Mucosa of rectum (tissue), 2 donors: ENCODE results near the gene ARID1B.
"Not testable (repeated sequence)": the region's sequence is repeated elsewhere in the genome, so short reads cannot be mapped to it uniquely, and the experiment has no call there.

Experiments
- H3K27ac ChIP-seq, 2 donors: one replicate each; pipeline ENCODE4 v1.7.0; 2013; ENCODE audit warnings: inconsistent platforms in 2 of 2, low read depth in 2 of 2, low read length in 2 of 2
- H3K27me3 ChIP-seq, 2 donors: one replicate each; pipeline ENCODE4 v1.7.0; 2013; ENCODE audit warnings: low read length in 2 of 2; ENCODE audit not compliant: control insufficient read depth in 2 of 2, insufficient read depth in 2 of 2
- H3K36me3 ChIP-seq, 2 donors: one replicate each; pipeline ENCODE4 v1.7.0; 2013; ENCODE audit warnings: low read length in 2 of 2; ENCODE audit not compliant: control insufficient read depth in 2 of 2, insufficient read depth in 2 of 2
- H3K4me1 ChIP-seq, 2 donors: one replicate each; pipeline ENCODE4 v1.7.0; 2013; ENCODE audit warnings: low read length in 2 of 2, mild to moderate bottlenecking in 1 of 2; ENCODE audit not compliant: control insufficient read depth in 2 of 2, insufficient read depth in 2 of 2
- H3K4me3 ChIP-seq, 2 donors: one replicate each; pipeline ENCODE4 v1.7.0; 2013; ENCODE audit warnings: low read length in 2 of 2
- H3K9ac ChIP-seq, 2 donors: one replicate each; pipeline ENCODE4 v1.7.0; 2013; ENCODE audit warnings: low read length in 2 of 2, low read depth in 1 of 2, mild to moderate bottlenecking in 1 of 2
- H3K9me3 ChIP-seq, 2 donors: one replicate each; pipeline ENCODE4 v1.7.0; 2013; ENCODE audit warnings: low read length in 2 of 2; ENCODE audit not compliant: control insufficient read depth in 2 of 2
- donor health status: healthy.
- donor health status: Normal muscosa, but diverticular disease.

ARID1B gene

GRCh38 chr6:156943816-156944215 lies 166.6 kb downstream of the ARID1B start:
- Histone ChIP-seq H3K27me3 (no peaks in the 10 kb centered on the region), H3K4me3 (no peak overlapping the region), H3K4me1 (peaks cover 0 to 2% of the 10 kb centered on the region in 2 donors), H3K9ac (no peak overlapping the region), H3K36me3 (no peaks in the 10 kb centered on the region), H3K27ac (no peak overlapping the region), H3K9me3 (no peaks in the 10 kb centered on the region)

- Histone ChIP-seq H3K9ac (no peak overlapping the region), H3K27ac (no peak overlapping the region), H3K4me1 (peaks cover 2% of the 10 kb centered on the region in 2 donors), H3K9me3 (no peaks in the 10 kb centered on the region), H3K27me3 (no peaks in the 10 kb centered on the region), H3K4me3 (no peak overlapping the region), H3K36me3 (no peaks in the 10 kb centered on the region)
Observed at GRCh38 chr6:156944412-156944811, 167.2 kb downstream of the ARID1B start.

GRCh38 chr6:156945789-156946172 lies 168.6 kb downstream of the ARID1B start:
- not testable (repeated sequence) for H3K9ac ChIP-seq, H3K27ac ChIP-seq, H3K9me3 ChIP-seq, H3K36me3 ChIP-seq, H3K27me3 ChIP-seq, H3K4me1 ChIP-seq, H3K4me3 ChIP-seq

GRCh38 chr6:156946370-156946936 lies 169.3 kb downstream of the ARID1B start:
- H3K36me3 ChIP-seq, result no peaks in the 10 kb centered on the region
- H3K4me1 ChIP-seq, result peaks cover 2 to 3% of the 10 kb centered on the region in 2 donors
- no peak overlapping the region for H3K9ac ChIP-seq
- H3K4me3 ChIP-seq, result no peak overlapping the region
- no peaks in the 10 kb centered on the region for H3K9me3 ChIP-seq
- no peak overlapping the region for H3K27ac ChIP-seq
- no peaks in the 10 kb centered on the region for H3K27me3 ChIP-seq

GRCh38 chr6:156948277-156948676 lies 171.1 kb downstream of the ARID1B start:
- no peak overlapping the region for H3K4me3 ChIP-seq
- H3K27ac ChIP-seq, result no peak overlapping the region

GRCh38 chr6:156948807-156949206 lies 171.6 kb downstream of the ARID1B start:
- Histone ChIP-seq H3K4me1 (peaks cover 3 to 9% of the 10 kb centered on the region in 2 donors), H3K27ac (no peak overlapping the region), H3K36me3 (no peaks in the 10 kb centered on the region), H3K9ac (no peak overlapping the region), H3K27me3 (no peaks in the 10 kb centered on the region), H3K9me3 (no peaks in the 10 kb centered on the region), H3K4me3 (no peak overlapping the region)

More at GRCh38 chr6:156948277-156948676, 171.1 kb downstream of the ARID1B start:
- Histone ChIP-seq H3K4me1 (peaks cover 3 to 4% of the 10 kb centered on the region in 2 donors), H3K9me3 (no peaks in the 10 kb centered on the region), H3K9ac (no peak overlapping the region), H3K36me3 (no peaks in the 10 kb centered on the region), H3K27me3 (no peaks in the 10 kb centered on the region)

GRCh38 chr6:156949376-156949775 lies 172.2 kb downstream of the ARID1B start:
- Histone ChIP-seq H3K27ac (no peak overlapping the region), H3K9ac (no peak overlapping the region), H3K4me1 (peaks cover 3 to 10% of the 10 kb centered on the region in 2 donors), H3K27me3 (no peaks in the 10 kb centered on the region), H3K9me3 (no peaks in the 10 kb centered on the region), H3K4me3 (no peak overlapping the region), H3K36me3 (no peaks in the 10 kb centered on the region)

GRCh38 chr6:156950084-156950483 lies 172.9 kb downstream of the ARID1B start:
- Histone ChIP-seq H3K4me3 (no peak overlapping the region), H3K36me3 (no peaks in the 10 kb centered on the region), H3K4me1 (peaks cover 3 to 10% of the 10 kb centered on the region in 2 donors), H3K9me3 (no peaks in the 10 kb centered on the region), H3K9ac (no peak overlapping the region), H3K27ac (no peak overlapping the region), H3K27me3 (no peaks in the 10 kb centered on the region)

- Histone ChIP-seq H3K9ac (no peak overlapping the region), H3K36me3 (no peaks in the 10 kb centered on the region), H3K4me3 (no peak overlapping the region), H3K27ac (no peak overlapping the region), H3K27me3 (no peaks in the 10 kb centered on the region), H3K4me1 (peaks cover 3 to 10% of the 10 kb centered on the region in 2 donors), H3K9me3 (no peaks in the 10 kb centered on the region)
Observed at GRCh38 chr6:156950531-156950930, 173.4 kb downstream of the ARID1B start.

- Histone ChIP-seq H3K4me1 (peaks cover 6 to 8% of the 10 kb centered on the region in 2 donors), H3K9ac (no peak overlapping the region), H3K27me3 (no peaks in the 10 kb centered on the region), H3K4me3 (no peak overlapping the region), H3K27ac (no peak overlapping the region), H3K36me3 (no peaks in the 10 kb centered on the region), H3K9me3 (no peaks in the 10 kb centered on the region)
Observed at GRCh38 chr6:156952401-156952800, 175.2 kb downstream of the ARID1B start.

GRCh38 chr6:156953127-156953478 lies 175.9 kb downstream of the ARID1B start:
- H3K9ac ChIP-seq, result no peak overlapping the region
- H3K27ac ChIP-seq, result no peak overlapping the region
- H3K27me3 ChIP-seq, result no peaks in the 10 kb centered on the region

More at GRCh38 chr6:156953127-156953478, 175.9 kb downstream of the ARID1B start:
- Histone ChIP-seq H3K36me3 (no peaks in the 10 kb centered on the region), H3K9me3 (no peaks in the 10 kb centered on the region), H3K4me1 (peaks cover 6 to 8% of the 10 kb centered on the region in 2 donors), H3K4me3 (no peak overlapping the region)
